OCI-LY7 (cell line): ENCODE results near the gene SRGAP1. TPM values are rescaled to one million over a fixed set of nuclear protein-coding genes. Genes with fewer than 3 reads are reported as not detected.

Source experiments
- BruUV-seq: library from RNA; stranded (reverse); fragments of 400-500 nt; replicated peaks from 2 replicates; lab custom pipeline; 2021; lab: Mats Ljungman, UMichigan
- CTCF ChIA-PET: fragments of 300-600 bp; sonication (Branson Sonifier 250); formaldehyde crosslinking; loops from one replicate; lab custom pipeline; 2022; ENCODE audit warnings: antibody characterized with exemption; ENCODE audit not compliant: unreplicated experiment; lab: Charles Lee
- POLR2A ChIA-PET: fragments of 300-600 bp; sonication (Branson Sonifier 250); formaldehyde crosslinking; loops from one replicate; lab custom pipeline; 2022; ENCODE audit warnings: antibody characterized with exemption; lab: Charles Lee
- DNase-seq: peaks from one replicate; pipeline ENCODE4 v3.0.0-alpha.2; 2015; ENCODE audit warnings: low spot score
- H2AFZ ChIP-seq: fragments of 200-600 bp; sonication (generic), shearing (Covaris generic); 2 replicates; pipeline ENCODE4 v1.6.1; 2014; ENCODE audit warnings: mild to moderate bottlenecking, antibody characterized with exemption, low read length, moderate library complexity
- H3K27ac ChIP-seq: fragments of 200-600 bp; sonication (generic); 2 replicates; pipeline ENCODE4 v1.5.1; 2014; ENCODE audit warnings: mixed run types, low read depth, mild to moderate bottlenecking, moderate library complexity, low read length, inconsistent platforms; ENCODE audit not compliant: poor library complexity, severe bottlenecking
- H3K36me3 ChIP-seq: fragments of 200-600 bp; sonication (generic); 2 replicates; pipeline ENCODE4 v1.6.1; 2014; ENCODE audit warnings: mild to moderate bottlenecking, antibody characterized with exemption, low read length, moderate library complexity, mixed read lengths; ENCODE audit not compliant: insufficient read depth
- H3K4me1 ChIP-seq: fragments of 200-600 bp; sonication (generic); 2 replicates; pipeline ENCODE4 v1.5.1; 2014; ENCODE audit warnings: mild to moderate bottlenecking, low read length; ENCODE audit not compliant: insufficient read depth, poor library complexity, severe bottlenecking
- H3K4me2 ChIP-seq: fragments of 200-600 bp; sonication (generic); 2 replicates; pipeline ENCODE4 v1.6.1; 2014; ENCODE audit warnings: mild to moderate bottlenecking, low read length
- H3K4me3 ChIP-seq: fragments of 200-600 bp; sonication (generic); 2 replicates; pipeline ENCODE4 v1.5.1; 2014; ENCODE audit warnings: mild to moderate bottlenecking, low read depth, low read length; ENCODE audit not compliant: poor library complexity, severe bottlenecking
- H3K79me2 ChIP-seq: fragments of 200-600 bp; sonication (generic); 2 replicates; pipeline ENCODE4 v1.6.1; 2016; ENCODE audit warnings: low read depth, mild to moderate bottlenecking, low read length, moderate library complexity, mixed read lengths; ENCODE audit not compliant: insufficient read depth
- H3K9me2 ChIP-seq: fragments of 200-600 bp; sonication (generic); 2 replicates; pipeline ENCODE4 v1.6.1; 2016; ENCODE audit warnings: mild to moderate bottlenecking, low read length, mixed read lengths; ENCODE audit not compliant: insufficient read depth
- H3K9me3 ChIP-seq: fragments of 200-600 bp; sonication (generic); 2 replicates; pipeline ENCODE4 v1.6.1; 2014; ENCODE audit warnings: mild to moderate bottlenecking, mixed run types, low read length, mixed read lengths
- H4K20me1 ChIP-seq: fragments of 200-600 bp; sonication (generic); 2 replicates; pipeline ENCODE4 v1.6.1; 2014; ENCODE audit warnings: mild to moderate bottlenecking, antibody characterized with exemption, low read length, moderate library complexity, mixed read lengths; ENCODE audit not compliant: insufficient read depth
- EZH2phosphoT487 ChIP-seq: fragments of 200-600 bp; sonication (generic); IDR thresholded peaks from 2 replicates; pipeline ENCODE4 v1.6.1; 2018; ENCODE audit warnings: low read depth, borderline replicate concordance, mild to moderate bottlenecking, mixed run types, antibody characterized with exemption, low read length, moderate library complexity, mixed read lengths
- intact Hi-C: fragments of 100-400 bp; cut with micrococcal nuclease; formaldehyde crosslinking; loops from one replicate; pipeline ENCODE4 v1.10.0; 2022; ENCODE audit not compliant: unreplicated experiment
- total RNA-seq, 2 experiments: library from RNA; depleted of rRNA in 1 of 2; stranded (reverse); fragments of >200 nt in 1 of 2; shearing (Covaris generic) in 1 of 2; gene quantifications; 2 replicates each; pipeline ENCODE4 v1.2.3, GENCODE V29; 2014 to 2022
- TF ChIP-seq, protein P1 (sequence below): fragments of 200-600 bp; sonication (generic); conservative IDR thresholded peaks from 2 replicates; pipeline ENCODE4 v1.5.1; 2014; ENCODE audit warnings: mild to moderate bottlenecking, antibody characterized with exemption, low read length, moderate library complexity, mixed read lengths

Gene SRGAP1
- total RNA-seq, 2 experiments from 2014 or later, result 0.06 TPM; not detected in 1

- no peaks in the 10 kb centered on the region for H3K9me2 ChIP-seq
- no peak overlapping the region for H3K4me2 ChIP-seq
- no peak overlapping the region for H3K4me3 ChIP-seq
- no peaks in the 10 kb centered on the region for H3K9me3 ChIP-seq
- H3K4me1 ChIP-seq, result no peaks in the 10 kb centered on the region
- no TSS peak for BruUV-seq
- H3K27ac ChIP-seq, result no peak overlapping the region
- intact Hi-C loops, result no loop called here
- no peak overlapping the region for H2AFZ ChIP-seq
- no peak for TF ChIP-seq EZH2phosphoT487
- TF ChIP-seq, protein P1, sequence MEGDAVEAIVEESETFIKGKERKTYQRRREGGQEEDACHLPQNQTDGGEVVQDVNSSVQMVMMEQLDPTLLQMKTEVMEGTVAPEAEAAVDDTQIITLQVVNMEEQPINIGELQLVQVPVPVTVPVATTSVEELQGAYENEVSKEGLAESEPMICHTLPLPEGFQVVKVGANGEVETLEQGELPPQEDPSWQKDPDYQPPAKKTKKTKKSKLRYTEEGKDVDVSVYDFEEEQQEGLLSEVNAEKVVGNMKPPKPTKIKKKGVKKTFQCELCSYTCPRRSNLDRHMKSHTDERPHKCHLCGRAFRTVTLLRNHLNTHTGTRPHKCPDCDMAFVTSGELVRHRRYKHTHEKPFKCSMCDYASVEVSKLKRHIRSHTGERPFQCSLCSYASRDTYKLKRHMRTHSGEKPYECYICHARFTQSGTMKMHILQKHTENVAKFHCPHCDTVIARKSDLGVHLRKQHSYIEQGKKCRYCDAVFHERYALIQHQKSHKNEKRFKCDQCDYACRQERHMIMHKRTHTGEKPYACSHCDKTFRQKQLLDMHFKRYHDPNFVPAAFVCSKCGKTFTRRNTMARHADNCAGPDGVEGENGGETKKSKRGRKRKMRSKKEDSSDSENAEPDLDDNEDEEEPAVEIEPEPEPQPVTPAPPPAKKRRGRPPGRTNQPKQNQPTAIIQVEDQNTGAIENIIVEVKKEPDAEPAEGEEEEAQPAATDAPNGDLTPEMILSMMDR, result no peak
- H3K79me2 ChIP-seq, result no peaks in the 10 kb centered on the region
- CTCF ChIA-PET, result no interaction called here
- DNase-seq, result no peak
- H4K20me1 ChIP-seq, result no peaks in the 10 kb centered on the region
- no peaks in the 10 kb centered on the region for H3K36me3 ChIP-seq
- POLR2A ChIA-PET, result no interaction called here
These were observed 70.8 kb downstream of the SRGAP1 start for GRCh38 chr12:63915105-63915800.

DNA sequence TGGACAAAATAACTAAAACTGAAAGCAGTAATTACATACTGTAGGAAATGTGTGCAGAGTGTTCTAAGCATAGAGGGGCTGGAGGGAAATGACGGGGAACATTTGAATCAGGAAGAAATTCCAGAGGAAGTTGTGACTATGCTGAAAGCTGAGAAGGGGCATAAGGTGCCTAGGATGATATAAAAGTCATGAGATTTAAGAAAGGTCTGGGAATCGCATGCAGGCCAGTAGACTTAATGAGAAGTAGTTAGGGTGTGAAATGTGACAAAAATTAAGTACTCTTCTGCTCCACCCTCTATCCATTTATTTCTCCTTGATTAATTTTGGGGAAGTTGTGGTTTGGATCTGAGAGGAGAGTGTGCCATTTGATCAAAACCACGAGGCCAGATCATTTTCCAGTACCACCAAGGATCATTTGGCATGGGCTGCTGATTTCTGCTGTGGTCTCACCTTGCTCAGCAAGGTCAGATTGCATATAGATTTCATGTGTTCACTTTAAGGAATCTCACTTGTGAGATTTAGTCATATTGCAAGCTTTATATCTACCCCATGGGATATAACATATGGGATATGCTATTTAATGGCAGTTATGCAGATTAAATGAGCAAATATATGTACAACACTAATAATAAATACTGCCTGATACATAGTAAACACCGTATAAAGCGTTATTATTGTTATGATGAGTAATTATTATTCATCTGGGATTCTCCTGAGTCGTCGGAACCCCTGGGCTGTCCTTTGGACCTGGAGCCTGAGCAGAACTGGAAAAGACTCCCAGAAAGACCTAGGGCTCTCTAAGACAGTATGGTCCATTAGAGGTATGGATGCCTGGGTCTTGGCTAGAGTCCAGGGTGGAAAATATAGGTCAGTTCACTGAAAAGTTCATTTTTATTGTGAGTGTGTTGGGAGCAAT is 72.3 kb downstream of the SRGAP1 start:
- Histone ChIP-seq H3K4me1 (no peaks in the 10 kb centered on the region), H3K9me2 (no peaks in the 10 kb centered on the region), H3K4me3 (no peak overlapping the region), H3K4me2 (no peak overlapping the region), H4K20me1 (no peaks in the 10 kb centered on the region), H2AFZ (no peak overlapping the region), H3K27ac (no peak overlapping the region), H3K9me3 (no peaks in the 10 kb centered on the region), H3K36me3 (no peaks in the 10 kb centered on the region), H3K79me2 (no peaks in the 10 kb centered on the region)
- BruUV-seq, result no TSS peak
- no peak for DNase-seq
- ChIA-PET CTCF (no interaction called here), POLR2A (interaction anchor here (0.6 to 1.4 kb wide), 4 partner anchors 11 to 1742 kb away, joined by 3 to 4 read pairs (median 4); no protein-coding TSS in a partner anchor)
- intact Hi-C loops, result no loop called here
- TF ChIP-seq, protein P1, result no peak
- no peak for TF ChIP-seq EZH2phosphoT487
